Gastrocnemius medialis (tissue), 4 donors: Measurements from ENCODE around the gene DENND6B.

Experiments
- CTCF ChIP-seq, 5 experiments: fragments of 450-650 bp in 3 of 5; fragments of 200-600 bp in 2 of 5; sonication (generic) in 2 of 5; IDR thresholded peaks in 4 of 5; conservative IDR thresholded peaks in 1 of 5; 1 replicate in 4 of 5; 2 replicates in 1 of 5; pipeline ENCODE4 v1.5.1; 2016 to 2019; ENCODE audit warnings: antibody characterized with exemption in 5 of 5, mild to moderate bottlenecking in 3 of 5, moderate library complexity in 3 of 5
- POLR2A ChIP-seq, 2 donors: fragments of 450-650 bp; IDR thresholded peaks; one replicate each; pipeline ENCODE4 v1.6.1; 2017; ENCODE audit warnings: antibody characterized with exemption in 2 of 2, mild to moderate bottlenecking in 2 of 2, moderate library complexity in 2 of 2

- TF ChIP-seq CTCF (IDR thresholded peaks at IDR 0.05 in 4 of 5, conservative IDR thresholded peaks at IDR 0.05 in 1 of 5), result no peak
- no peak for TF ChIP-seq POLR2A (IDR thresholded peaks at IDR 0.05)
Observed at GRCh38 chr22:50318698-50319411, 8.0 kb downstream of the DENND6B start.
